ENCODE measurements around the gene ZBED5. TPM values are rescaled to one million over a fixed set of nuclear protein-coding genes. Genes with fewer than 3 reads are reported as not detected.

The ZBED5 gene
- polyA plus RNA-seq, 3 donors = 8.1 to 45.8 (median 10.3) TPM

- peak overlapping the region in 1 of 2 donors; percentile 10 for H3K4me3 Mint-ChIP-seq
- no peak for TF ChIP-seq CTCF (IDR thresholded peaks at IDR 0.05)
Observed at GRCh38 chr11:10829139-10829538, 28.7 kb downstream of the ZBED5 start.

GRCh38 chr11:10828402-10828801 lies 29.5 kb downstream of the ZBED5 start:
- 100% methylated on average over 1 of the region's 2 CpGs for WGBS (ENCODE audit: insufficient coverage)
- H3K4me1 ChIP-seq (ENCODE audit: control insufficient read depth in 1 of 2, insufficient read depth in 2 of 2, low read length in 2 of 2) = peaks cover 6% of the 10 kb centered on the region in 2 donors

More at GRCh38 chr11:10829139-10829538, 28.7 kb downstream of the ZBED5 start:
- Mint-ChIP-seq H3K27ac (no peak overlapping the region), H3K4me1 (peaks cover 11% of the 10 kb centered on the region), H3K27me3 (ENCODE audit: low read depth in 3 of 3) (peaks cover 0 to 4% (median 0%) of the 10 kb centered on the region in 3 donors), H3K36me3 (peaks cover 0 to 1% of the 10 kb centered on the region in 2 donors), H3K9me3 (peaks cover 0 to 6% (median 0%) of the 10 kb centered on the region in 7 donors)
- no peak overlapping the region for H3K4me3 ChIP-seq (replicated peaks in 1 of 3; ENCODE audit: low read depth in 2 of 3, low read length in 3 of 3)
- no peak overlapping the region for H3K9ac ChIP-seq (ENCODE audit: insufficient read depth, low read length, poor library complexity, severe bottlenecking)
- H3K27me3 ChIP-seq (ENCODE audit: control insufficient read depth in 2 of 2, insufficient read depth in 2 of 2, low read length in 2 of 2) = no peaks in the 10 kb centered on the region
- DNase-seq = no peak
- 92% methylated on average over 3 of the region's 4 CpGs for WGBS (ENCODE audit: insufficient coverage)
- no peaks in the 10 kb centered on the region for H4K20me1 ChIP-seq (ENCODE audit: insufficient read depth, low read length)
- H3K4me1 ChIP-seq (ENCODE audit: control insufficient read depth in 1 of 2, insufficient read depth in 2 of 2, low read length in 2 of 2) = peaks cover 6% of the 10 kb centered on the region in 2 donors
- no peaks in the 10 kb centered on the region for H3K79me2 ChIP-seq (ENCODE audit: insufficient read depth, low read length)
- H3K4me2 ChIP-seq (replicated peaks; ENCODE audit: extremely low read depth, low read length, poor library complexity, severe bottlenecking) = no peak overlapping the region
- no peak overlapping the region for H3K27ac ChIP-seq (ENCODE audit: low read depth in 1 of 2, low read length in 2 of 2)
- no peaks in the 10 kb centered on the region for H3K9me3 ChIP-seq (replicated peaks in 1 of 2; ENCODE audit: control insufficient read depth in 1 of 2, insufficient read depth in 1 of 2, low read length in 2 of 2)
- no peaks in the 10 kb centered on the region for H3K36me3 ChIP-seq (replicated peaks in 1 of 2; ENCODE audit: control insufficient read depth in 1 of 2, insufficient read depth in 2 of 2, low read length in 2 of 2)
- no peak overlapping the region for H2AFZ ChIP-seq (ENCODE audit: insufficient read depth, low read depth, low read length, poor library complexity, severe bottlenecking)
- intact Hi-C loops (cut with micrococcal nuclease) = no loop called here

More at GRCh38 chr11:10828402-10828801, 29.5 kb downstream of the ZBED5 start:
- no peaks in the 10 kb centered on the region for H3K27me3 ChIP-seq (ENCODE audit: control insufficient read depth in 2 of 2, insufficient read depth in 2 of 2, low read length in 2 of 2)
- intact Hi-C loops (cut with micrococcal nuclease) = no loop called here
- no peak overlapping the region for H3K4me2 ChIP-seq (replicated peaks; ENCODE audit: extremely low read depth, low read length, poor library complexity, severe bottlenecking)
- H3K4me3 ChIP-seq (replicated peaks in 1 of 3; ENCODE audit: low read depth in 2 of 3, low read length in 3 of 3) = no peak overlapping the region
- H3K79me2 ChIP-seq (ENCODE audit: insufficient read depth, low read length) = no peaks in the 10 kb centered on the region
- H2AFZ ChIP-seq (ENCODE audit: insufficient read depth, low read depth, low read length, poor library complexity, severe bottlenecking) = no peak overlapping the region
- H3K27me3 Mint-ChIP-seq (ENCODE audit: low read depth in 3 of 3) = peaks cover 0 to 4% (median 0%) of the 10 kb centered on the region in 3 donors
- H3K9me3 ChIP-seq (replicated peaks in 1 of 2; ENCODE audit: control insufficient read depth in 1 of 2, insufficient read depth in 1 of 2, low read length in 2 of 2) = no peaks in the 10 kb centered on the region
- no peak overlapping the region for H3K27ac Mint-ChIP-seq
- no peaks in the 10 kb centered on the region for H4K20me1 ChIP-seq (ENCODE audit: insufficient read depth, low read length)
- H3K4me1 Mint-ChIP-seq = peaks cover 13% of the 10 kb centered on the region
- H3K9me3 Mint-ChIP-seq = peaks cover 0 to 6% (median 0%) of the 10 kb centered on the region in 7 donors
- no peak overlapping the region for H3K4me3 Mint-ChIP-seq
- DNase-seq = no peak
- no peak overlapping the region for H3K27ac ChIP-seq (ENCODE audit: low read depth in 1 of 2, low read length in 2 of 2)
- H3K36me3 Mint-ChIP-seq = peaks cover 0 to 1% of the 10 kb centered on the region in 2 donors
- no peak overlapping the region for H3K9ac ChIP-seq (ENCODE audit: insufficient read depth, low read length, poor library complexity, severe bottlenecking)
- TF ChIP-seq CTCF (IDR thresholded peaks at IDR 0.05) = no peak
- no peaks in the 10 kb centered on the region for H3K36me3 ChIP-seq (replicated peaks in 1 of 2; ENCODE audit: control insufficient read depth in 1 of 2, insufficient read depth in 2 of 2, low read length in 2 of 2)

Measured in CD14-positive monocyte (primary cell).